Epidermal melanocyte (primary cell): Measurements from ENCODE around the gene MON2.
A peak's percentile ranks its signal among the peaks of the same experiment; 100 is the strongest.
"Not testable (repeated sequence)": the region's sequence is repeated elsewhere in the genome, so short reads cannot be mapped to it uniquely, and the experiment has no call there.

Experiments
- DNase-seq: peaks from one replicate; pipeline ENCODE4 v3.0.0; 2011; ENCODE audit warnings: low spot score; ENCODE audit not compliant: insufficient read length

MON2 gene, protein sequence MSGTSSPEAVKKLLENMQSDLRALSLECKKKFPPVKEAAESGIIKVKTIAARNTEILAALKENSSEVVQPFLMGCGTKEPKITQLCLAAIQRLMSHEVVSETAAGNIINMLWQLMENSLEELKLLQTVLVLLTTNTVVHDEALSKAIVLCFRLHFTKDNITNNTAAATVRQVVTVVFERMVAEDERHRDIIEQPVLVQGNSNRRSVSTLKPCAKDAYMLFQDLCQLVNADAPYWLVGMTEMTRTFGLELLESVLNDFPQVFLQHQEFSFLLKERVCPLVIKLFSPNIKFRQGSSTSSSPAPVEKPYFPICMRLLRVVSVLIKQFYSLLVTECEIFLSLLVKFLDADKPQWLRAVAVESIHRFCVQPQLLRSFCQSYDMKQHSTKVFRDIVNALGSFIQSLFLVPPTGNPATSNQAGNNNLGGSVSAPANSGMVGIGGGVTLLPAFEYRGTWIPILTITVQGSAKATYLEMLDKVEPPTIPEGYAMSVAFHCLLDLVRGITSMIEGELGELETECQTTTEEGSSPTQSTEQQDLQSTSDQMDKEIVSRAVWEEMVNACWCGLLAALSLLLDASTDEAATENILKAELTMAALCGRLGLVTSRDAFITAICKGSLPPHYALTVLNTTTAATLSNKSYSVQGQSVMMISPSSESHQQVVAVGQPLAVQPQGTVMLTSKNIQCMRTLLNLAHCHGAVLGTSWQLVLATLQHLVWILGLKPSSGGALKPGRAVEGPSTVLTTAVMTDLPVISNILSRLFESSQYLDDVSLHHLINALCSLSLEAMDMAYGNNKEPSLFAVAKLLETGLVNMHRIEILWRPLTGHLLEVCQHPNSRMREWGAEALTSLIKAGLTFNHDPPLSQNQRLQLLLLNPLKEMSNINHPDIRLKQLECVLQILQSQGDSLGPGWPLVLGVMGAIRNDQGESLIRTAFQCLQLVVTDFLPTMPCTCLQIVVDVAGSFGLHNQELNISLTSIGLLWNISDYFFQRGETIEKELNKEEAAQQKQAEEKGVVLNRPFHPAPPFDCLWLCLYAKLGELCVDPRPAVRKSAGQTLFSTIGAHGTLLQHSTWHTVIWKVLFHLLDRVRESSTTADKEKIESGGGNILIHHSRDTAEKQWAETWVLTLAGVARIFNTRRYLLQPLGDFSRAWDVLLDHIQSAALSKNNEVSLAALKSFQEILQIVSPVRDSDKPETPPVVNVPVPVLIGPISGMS (N-terminal part only)

DNA sequence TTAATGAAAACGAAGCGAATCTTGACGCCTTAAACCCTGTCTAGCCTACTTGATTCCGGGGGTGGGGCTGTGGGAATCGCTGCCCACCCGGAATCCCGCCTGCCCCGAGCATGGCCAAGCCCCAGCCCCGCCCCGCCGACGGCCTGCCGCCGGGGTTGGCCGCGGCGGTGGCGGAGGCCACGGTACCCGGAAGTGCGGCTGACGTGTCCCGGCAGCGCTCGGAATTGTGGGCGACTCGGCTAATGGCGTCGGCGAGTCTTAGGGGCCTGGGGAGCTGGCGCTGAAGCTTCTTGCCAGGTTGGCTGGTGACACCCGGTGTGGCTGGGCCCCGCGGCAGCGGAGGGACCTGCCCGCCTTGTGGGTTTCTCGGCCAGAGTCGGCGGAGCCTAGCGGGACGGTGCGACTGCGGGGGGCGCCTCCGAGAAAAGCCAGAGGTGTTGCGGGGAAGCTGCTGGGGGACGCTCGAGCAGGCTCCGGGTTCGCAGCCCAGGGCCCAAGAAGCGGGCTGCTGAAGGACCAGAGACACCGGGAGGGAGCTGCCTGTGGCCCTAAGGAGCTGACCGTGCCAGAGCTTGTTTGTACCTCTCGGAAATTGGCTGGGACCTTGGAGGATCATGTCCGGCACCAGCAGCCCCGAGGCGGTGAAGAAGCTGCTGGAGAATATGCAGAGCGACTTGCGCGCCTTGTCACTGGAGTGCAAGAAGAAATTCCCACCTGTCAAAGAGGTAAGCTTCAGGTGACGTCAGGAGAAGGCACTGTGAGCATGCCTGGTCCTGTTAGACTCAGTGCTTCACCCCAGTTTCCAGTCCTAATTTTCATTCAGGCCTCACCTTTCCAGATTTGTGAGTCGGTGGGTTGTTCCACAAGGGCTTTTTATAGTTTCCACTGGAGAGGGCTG lies at the start of gene MON2:
Gene MON2 (plus strand): TSS at position 233 of the 898 bp plus-strand sequence. CDS start 382 bp downstream, at position 615.
- DNase-seq: peak; percentile 80

DNA sequence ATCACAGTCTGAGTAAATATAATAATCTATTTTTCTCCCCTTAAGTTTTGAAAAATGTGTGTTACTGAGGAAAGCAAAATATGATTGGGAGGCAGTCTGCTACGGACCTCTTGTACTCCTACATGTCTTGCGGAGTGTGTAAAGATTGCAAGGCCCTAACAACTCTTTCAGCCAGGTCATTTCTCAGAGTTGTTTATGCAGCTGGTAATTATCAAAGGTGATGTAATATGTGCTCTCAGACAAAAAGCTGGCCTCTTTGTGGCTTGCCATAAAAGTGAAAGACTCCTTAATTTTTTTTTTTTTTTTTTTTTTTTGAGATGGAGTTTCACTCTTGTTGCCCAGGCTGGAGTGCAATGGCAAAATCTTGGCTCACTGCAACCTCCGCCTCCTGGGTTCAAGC lies 40.5 kb upstream of the MON2 start:
- DNase-seq: no peak

DNA sequence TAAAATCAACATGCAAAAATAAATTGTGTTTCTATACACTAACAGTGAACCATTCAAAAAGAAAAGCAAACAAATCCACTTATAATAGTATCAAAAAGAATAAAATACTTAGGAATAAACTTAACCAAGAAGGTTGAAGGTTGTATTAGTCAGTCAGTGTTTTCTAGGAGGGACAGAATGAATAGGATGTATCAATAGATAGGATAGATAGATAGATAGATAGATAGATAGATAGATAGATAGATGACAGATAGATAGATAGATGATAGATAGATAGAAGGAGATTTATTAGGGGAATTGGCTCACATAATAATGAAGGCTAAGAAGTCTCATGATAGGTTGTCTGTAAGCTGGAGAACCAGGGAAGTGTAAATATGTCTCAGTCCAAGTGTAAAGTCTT lies 37.2 kb upstream of the MON2 start:
- DNase-seq: no peak

DNA sequence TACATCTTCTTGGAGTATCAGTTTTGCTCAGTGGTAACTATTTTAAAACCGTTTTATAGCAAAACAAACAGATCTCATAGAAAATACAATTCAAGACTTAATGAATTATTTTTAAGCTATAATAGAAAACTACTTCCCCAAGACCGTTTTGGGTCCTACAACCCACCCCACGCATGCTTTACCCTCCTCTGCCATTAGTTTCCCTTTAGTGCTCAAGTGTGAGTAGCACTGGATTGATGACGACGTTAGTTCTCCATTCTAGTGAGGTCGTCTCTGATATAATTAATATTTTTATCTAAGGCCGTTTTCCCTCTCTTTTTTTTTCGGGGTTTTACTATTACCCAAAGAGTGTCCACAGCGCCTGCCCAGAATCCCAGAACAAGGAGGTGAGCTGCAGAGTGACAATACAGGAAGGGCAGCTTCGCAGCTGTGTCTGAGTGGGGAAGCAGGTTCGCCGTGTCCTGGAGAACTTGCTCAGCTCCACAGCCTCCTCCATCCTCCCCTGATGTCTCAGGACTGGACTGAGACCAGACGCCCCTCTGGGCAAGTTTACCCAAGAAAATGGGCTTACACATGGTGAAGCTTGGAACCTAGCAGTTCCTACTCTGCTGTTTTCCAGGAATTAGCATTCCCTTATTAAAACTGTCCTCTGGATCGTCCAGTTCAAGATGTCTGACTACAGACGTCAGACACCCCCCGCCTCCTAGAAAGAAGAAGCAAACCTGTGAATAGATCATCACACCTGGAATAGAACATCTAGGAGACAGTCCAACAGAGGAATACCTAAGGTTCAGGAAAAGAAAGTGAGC lies 31.9 kb upstream of the MON2 start:
- no peak for DNase-seq

DNA sequence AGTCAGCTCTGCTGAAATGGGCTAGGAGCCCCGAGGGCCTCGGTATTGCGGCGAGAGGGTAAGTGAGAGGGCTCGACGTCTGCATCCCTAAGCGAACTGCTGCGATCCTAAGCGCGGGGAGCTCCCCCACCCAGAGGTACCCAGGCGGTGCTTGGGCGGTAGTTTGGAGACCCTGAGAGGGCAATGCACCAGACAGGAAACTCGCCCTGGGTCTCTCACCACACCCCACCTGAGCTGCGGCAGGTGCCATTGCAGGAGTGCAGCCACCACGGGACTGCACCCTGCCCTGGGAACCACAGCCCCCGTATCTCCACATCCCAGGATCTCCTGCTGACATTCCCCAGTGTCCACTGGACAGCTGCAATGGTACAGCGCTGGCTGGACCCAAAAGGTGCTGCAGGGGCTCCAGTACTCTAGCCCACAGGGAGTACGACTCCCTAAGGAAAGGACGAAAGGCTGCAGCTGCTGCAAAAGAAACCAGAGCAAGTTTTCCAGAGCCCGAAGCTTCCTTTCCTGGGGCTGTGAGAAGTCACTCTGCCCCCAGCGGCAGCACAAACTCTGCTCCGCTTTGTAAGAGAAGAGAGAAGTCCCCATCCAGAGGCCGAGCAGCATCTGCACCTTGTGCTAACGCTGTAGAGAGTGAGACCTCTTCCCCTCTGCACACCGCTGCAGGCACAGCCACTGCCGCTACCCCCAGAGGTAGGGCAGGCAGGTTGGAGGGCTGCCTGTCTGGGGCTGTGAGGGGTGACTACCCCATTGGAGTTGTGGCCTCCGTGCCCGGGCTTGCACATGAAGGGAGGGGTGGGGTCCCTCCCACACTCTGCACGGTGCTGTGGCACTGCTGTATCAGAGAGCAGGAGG lies 31.1 kb upstream of the MON2 start:
- DNase-seq: peak; percentile 42

DNA sequence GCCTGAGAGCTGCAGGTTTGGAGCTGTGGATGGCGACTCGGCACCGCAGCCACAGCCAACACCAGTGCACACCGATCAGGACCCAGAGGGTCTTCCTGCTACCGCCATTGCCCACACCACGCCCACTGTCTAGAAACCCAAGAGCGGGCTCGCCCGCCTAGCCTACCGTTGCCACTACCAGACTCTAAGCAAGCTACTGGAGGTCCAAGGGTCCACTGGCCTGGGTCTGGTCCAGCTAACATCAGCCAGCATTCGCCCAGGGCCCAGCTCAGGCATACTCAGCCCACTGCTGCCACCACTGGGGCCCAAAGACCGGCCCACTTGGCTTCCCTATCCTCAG lies 30.5 kb upstream of the MON2 start:
- no peak for DNase-seq

DNA sequence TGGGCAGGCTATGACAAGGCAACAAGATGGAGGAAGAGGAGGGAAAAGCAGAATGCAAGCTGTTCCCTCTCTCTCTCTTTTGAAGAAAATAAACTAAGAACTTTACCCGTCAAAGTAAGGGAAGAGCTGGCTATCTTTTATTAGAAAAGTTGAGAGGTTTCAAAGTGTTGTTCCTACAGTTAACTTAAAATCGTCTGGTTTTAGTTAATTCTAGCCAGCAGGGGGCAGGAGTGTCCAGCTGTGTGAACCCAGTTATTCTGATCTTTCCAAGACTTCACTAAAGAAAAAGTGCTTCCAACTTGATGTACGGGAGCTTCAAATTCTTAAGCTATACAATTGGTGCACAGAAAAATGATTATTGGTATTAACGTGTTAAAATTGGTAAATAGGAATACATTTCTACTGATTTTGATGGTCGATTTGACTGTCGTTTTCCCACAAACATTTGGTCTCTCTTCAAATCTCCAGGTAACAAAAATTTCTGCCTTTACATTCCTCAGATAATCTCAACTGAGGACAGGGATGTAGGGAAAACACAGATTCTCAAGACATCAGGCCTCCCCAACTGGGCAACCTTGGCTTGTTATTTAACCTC lies 28.4 kb upstream of the MON2 start:
- DNase-seq: peak; percentile 50

DNA sequence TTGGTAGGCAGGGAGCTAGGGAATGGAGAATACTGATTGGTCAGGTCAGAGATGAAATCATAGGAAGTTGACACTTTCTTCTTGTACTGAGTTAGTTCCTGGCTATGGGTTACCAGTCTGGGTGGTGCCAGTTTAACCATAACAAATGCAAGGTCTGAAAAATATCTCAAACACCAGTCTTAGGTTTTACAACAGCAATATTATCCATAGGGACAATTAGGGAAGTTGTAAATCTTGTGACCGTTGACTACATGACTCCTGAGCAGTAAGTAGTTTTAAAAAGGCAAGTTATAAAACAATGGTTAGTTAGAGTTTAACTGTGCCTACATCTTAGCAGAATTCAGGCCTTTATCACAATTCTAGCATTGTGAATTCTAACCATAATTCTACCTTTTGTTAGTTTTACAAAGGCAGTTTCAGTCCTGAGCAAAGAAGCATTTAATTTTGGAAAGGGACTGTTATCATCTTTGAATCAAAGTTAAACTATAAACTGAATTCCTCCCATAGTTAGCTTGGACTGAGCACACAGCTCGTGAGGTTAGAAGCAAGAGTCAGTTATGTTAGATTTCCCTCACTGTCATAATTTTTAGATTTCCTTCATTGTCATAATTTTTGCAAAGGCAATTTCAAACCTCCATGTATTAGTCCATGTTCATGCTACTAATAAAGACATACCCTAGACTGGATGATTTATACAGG lies 19.7 kb upstream of the MON2 start:
- DNase-seq: no peak

DNA sequence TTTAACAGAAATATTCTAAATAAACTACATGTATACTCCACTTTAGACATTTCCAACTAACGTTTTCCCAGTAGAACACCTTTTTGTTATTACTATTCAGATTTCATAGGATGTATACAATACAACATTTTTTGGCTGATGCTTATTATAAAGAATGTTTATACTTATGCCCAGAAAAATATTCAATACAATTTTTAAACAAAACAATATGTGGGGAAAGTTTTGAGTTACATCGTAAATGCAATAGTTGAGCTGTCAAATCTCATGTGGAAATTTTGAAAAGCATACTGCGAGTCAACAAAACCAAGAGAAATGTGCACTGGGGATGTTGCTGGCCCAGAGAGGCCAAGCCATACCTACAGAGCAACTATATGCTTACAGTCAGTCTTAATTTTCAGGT lies 18.2 kb upstream of the MON2 start:
- no peak for DNase-seq

DNA sequence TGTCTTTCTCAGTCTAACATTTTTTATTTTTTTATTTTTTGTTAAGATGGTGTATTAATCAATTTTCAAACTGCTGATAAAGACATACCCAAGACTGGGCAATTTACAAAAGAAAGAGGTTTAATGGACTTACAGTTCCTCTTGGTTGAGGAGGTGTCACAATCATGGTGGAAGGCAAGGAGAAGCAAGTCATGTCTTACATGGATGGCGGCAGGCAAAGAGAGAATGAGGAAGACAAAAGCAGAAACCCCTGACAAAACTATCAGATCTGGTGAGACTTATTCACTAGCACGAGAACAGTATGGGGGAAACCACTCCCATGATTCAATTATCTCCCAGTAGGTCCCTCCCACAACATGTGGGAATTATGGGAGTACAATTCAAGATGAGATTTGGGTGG lies 11.2 kb upstream of the MON2 start:
- DNase-seq: not testable (repeated sequence)

DNA sequence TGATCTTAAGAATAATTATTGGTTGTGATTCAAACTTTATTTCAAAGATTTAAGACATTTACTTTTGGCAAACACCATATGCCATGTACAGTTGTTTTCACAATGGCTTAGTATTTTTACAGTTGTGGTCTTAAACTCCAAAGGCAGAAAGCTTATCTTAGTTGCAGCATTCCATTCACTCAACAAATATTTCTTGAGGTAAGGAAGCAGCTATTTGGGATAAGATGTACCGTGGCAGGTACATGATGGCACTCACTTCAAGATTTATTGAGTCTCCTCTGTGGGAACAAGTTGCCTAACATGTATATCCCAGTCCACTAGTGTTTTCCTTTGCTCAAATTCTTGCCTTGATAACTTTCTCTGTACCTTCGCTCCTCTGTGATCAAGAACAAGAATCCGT lies 8.0 kb upstream of the MON2 start:
- DNase-seq: no peak

DNA sequence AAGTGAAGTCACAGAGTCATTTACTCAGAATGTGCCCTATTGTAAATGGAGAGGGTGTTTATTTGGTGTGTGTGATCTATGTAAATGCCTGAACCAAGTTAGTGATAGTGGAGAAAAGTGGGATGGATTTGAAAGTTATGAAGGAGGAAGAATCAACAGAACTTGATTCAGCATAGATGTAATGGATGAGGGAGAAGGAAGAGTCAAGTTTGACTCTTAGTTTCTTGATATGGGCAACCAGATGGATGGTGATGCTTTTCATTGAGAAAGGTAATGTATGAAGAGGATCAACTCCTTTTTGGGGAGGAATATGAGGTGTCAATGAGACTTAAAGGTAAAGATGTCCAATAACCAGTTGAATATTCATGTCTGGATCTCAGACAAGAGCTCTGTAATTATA lies 6.7 kb upstream of the MON2 start:
- DNase-seq: no peak

DNA sequence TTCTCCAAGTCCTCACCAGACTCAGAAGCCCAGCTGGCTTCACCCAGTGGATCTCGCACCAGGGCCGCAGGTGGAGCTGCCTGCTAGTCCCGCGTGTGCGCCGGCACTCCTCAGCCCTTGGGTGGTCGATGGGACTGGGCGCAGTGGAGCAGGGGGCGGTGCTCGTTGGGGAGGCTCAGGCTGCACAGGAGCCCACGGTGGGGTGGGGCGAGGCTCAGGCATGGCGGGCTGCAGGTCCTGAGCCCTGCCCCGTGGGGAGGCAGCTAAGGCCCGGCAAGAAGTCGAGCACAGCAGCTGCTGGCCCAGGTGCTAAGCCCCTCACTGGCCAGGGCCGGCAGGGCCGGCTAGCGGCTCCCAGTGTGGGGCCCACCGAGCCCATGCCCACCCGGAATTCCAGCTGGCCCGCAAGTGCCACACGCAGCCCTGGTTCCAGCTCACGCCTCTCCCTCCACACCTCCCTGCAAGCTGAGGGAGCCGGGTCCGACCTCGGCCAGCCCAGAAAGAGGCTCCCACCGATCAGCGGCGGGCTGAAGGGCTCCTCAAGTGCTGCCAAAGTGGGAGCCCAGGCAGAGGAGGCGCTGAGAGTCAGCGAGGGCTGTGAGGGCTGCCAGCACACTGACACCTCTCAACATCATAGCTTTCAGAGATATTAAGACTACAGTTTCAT lies 5.3 kb upstream of the MON2 start:
- not testable (repeated sequence) for DNase-seq

DNA sequence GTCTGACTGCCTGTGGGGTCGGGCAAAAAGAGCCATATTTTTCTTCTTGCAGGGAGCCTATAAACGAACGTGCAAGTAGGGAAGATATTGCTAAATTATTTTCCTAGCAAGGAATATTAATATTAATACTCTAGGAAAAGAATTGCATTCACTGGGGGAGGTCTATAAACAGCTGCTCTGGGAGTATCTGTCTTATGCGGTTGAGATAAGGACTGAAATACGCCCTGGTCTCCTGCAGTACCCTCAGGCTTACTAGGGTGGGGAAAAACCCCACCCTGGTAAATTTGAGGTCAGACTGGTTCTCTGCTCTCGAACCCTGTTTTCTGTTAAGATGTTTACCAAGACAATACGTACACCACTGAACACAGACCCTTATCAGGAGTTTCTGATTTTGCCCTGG lies 3.4 kb upstream of the MON2 start:
- DNase-seq: not testable (repeated sequence)

DNA sequence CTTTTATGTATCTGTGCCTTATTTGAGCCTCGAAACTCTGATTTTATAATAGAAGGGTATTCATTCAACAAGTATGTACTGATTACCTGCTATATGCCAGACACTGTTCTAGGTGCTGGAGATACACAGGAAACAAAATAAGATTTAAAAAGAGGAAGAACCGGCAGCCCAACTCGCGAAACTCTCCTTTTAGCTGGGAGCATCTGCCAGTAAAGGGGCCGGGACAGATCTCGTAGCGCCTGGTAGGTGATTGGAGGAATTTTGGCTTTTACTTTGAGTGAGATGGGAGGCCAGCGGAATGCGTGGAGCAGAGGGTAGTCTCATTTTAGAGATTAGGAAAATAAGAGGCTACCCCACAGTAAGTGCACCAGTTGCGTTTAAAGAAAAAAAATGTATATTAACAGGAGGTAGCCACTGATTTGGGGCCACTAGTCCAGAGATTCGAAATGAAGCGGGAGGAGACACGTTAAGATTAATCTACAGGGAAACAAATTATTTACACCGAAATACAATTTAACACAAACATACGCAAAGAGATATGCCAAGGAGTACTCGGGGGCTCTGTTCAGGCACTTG lies 520 bp upstream of the MON2 start:
- DNase-seq: peak; percentile 61

DNA sequence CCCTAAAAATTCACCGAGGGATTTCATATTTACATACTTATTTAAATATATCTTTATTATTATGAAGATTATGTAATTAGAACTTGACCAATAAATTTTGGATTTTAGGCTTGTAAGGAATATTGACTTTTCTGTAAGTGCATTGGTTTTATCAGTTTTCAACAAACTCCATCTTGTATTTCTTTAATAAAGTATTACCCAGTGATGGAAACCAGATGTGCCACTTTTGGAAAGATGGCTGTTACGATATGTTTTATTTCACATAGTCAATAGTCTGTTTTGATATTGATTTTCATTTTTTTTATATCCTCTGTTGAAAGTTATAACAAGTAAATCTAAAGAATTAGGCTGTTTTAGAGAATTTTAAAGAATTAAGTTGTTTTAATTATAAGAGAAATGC lies 1.8 kb downstream of the MON2 start:
- no peak for DNase-seq

DNA sequence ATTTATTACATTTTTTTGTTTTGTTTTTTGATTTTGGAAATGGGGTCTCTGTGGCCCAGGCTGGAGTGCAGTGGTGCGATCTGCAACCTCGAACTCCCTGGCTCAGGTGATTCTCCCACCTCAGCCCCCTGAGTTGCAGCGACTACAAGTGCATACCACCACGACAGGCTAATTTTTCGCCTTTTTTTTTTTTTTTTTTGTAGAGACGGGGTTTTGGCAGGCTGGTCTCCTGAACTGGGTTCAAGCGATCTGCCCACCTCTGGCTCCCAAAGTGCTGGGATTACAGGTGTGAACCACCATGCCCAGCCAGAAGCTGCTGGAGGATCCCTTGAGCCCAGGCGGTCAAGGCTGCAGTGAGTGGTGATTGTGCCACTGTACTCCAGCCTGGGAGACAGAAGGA lies 2.3 kb downstream of the MON2 start:
- DNase-seq: no peak
